K562 (cell line): ENCODE measurements around the gene TCF25. TPM values are rescaled to one million over a fixed set of nuclear protein-coding genes. Genes with fewer than 3 reads are reported as not detected.

ENCODE experiments used
- ASH1L ChIP-seq: fragments of 450-650 bp; IDR thresholded peaks from 2 replicates; pipeline ENCODE4 v1.6.1; 2018; ENCODE audit warnings: borderline replicate concordance, mild to moderate bottlenecking, low read depth; ENCODE audit not compliant: partially characterized antibody
- BCL6 ChIP-seq: fragments of 250-450 bp; sonication (Bioruptor Pico); IDR thresholded peaks from 2 replicates; pipeline ENCODE4 v1.4.0; 2020
- BCOR ChIP-seq: fragments of 450-650 bp; IDR thresholded peaks from 2 replicates; pipeline ENCODE4 v1.6.1; 2016
- CREB1 ChIP-seq, 2 experiments: sonication (generic) in 1 of 2; formaldehyde crosslinking in 1 of 2; IDR thresholded peaks; 2 replicates each; pipeline versions ENCODE4 v1.6.1 to v1.8.0; 2012 to 2022; ENCODE audit warnings: inconsistent platforms in 1 of 2, mild to moderate bottlenecking in 1 of 2, missing genetic modification reagents in 1 of 2, moderate library complexity in 1 of 2
- DIDO1 ChIP-seq: fragments of 450-650 bp; IDR thresholded peaks from 2 replicates; pipeline ENCODE4 v1.6.1; 2016; ENCODE audit warnings: low read depth, missing biosample characterization, missing genetic modification characterization
- E4F1 ChIP-seq: fragments of 250-450 bp; sonication (Bioruptor Pico); IDR thresholded peaks from 2 replicates; pipeline ENCODE4 v1.5.0; 2021; ENCODE audit warnings: mild to moderate bottlenecking, borderline replicate concordance
- ETV5 ChIP-seq: sonication (generic); formaldehyde crosslinking; IDR thresholded peaks from 2 replicates; pipeline ENCODE4 v1.4.0; 2020; ENCODE audit warnings: low read depth, mild to moderate bottlenecking, missing genetic modification reagents
- HDAC2 ChIP-seq: fragments of 450-650 bp; IDR thresholded peaks from 2 replicates; pipeline ENCODE4 v1.6.1; 2016; ENCODE audit warnings: mild to moderate bottlenecking
- HNRNPK ChIP-seq: fragments of 200-400 bp; formaldehyde crosslinking; IDR thresholded peaks from one replicate; pipeline ENCODE4 v1.6.1; 2018; ENCODE audit warnings: mild to moderate bottlenecking, low read depth, low read length; ENCODE audit not compliant: poor library complexity, severe bottlenecking
- NELFE ChIP-seq: IDR thresholded peaks from 2 replicates; pipeline ENCODE4 v1.6.1; 2011; ENCODE audit warnings: mild to moderate bottlenecking; ENCODE audit not compliant: insufficient read depth, insufficient read length
- NEUROD1 ChIP-seq: fragments of 150-350 bp; IDR thresholded peaks from 2 replicates; pipeline ENCODE4 v1.6.1; 2014; ENCODE audit warnings: borderline replicate concordance, low read length, low read depth; ENCODE audit not compliant: partially characterized antibody
- TSHZ1 ChIP-seq: fragments of 250-450 bp; sonication (Bioruptor Pico); IDR thresholded peaks from 2 replicates; pipeline ENCODE4 v1.4.0; 2020; ENCODE audit warnings: mild to moderate bottlenecking, moderate library complexity
- ZNF263 ChIP-seq: sonication (generic); formaldehyde crosslinking; IDR thresholded peaks from 2 replicates; pipeline ENCODE4 v1.8.0; 2022; ENCODE audit warnings: mild to moderate bottlenecking, missing genetic modification reagents, borderline replicate concordance
- ZNF280A ChIP-seq: fragments of 450-650 bp; IDR thresholded peaks from 2 replicates; pipeline ENCODE4 v1.6.1; 2018; ENCODE audit warnings: mild to moderate bottlenecking, low read depth; ENCODE audit not compliant: partially characterized antibody
- ZNF408 ChIP-seq: fragments of 250-450 bp; sonication (Bioruptor Pico); IDR thresholded peaks from 2 replicates; pipeline ENCODE4 v1.4.0; 2020; ENCODE audit warnings: low read depth, mild to moderate bottlenecking, moderate library complexity
- ZNF512 ChIP-seq: IDR thresholded peaks from 2 replicates; pipeline ENCODE4 v1.6.1; 2016; ENCODE audit warnings: missing genetic modification characterization, missing compliant biosample characterization
- ZNF586 ChIP-seq: fragments of 450-650 bp; formaldehyde crosslinking; conservative IDR thresholded peaks from 2 replicates; pipeline ENCODE4 v1.4.0; 2020; ENCODE audit warnings: mild to moderate bottlenecking, moderate library complexity
- ZNF668 ChIP-seq: fragments of 250-450 bp; sonication (Bioruptor Pico); IDR thresholded peaks from 2 replicates; pipeline ENCODE4 v1.8.0; 2022; ENCODE audit warnings: mild to moderate bottlenecking, inconsistent platforms
- ZNF764 ChIP-seq: fragments of 250-450 bp; sonication (Bioruptor Pico); IDR thresholded peaks from 2 replicates; pipeline ENCODE4 v1.4.0; 2020; ENCODE audit warnings: low read depth, mild to moderate bottlenecking, moderate library complexity
- polyA plus RNA-seq, 8 experiments: library from polyadenylated mRNA; depleted of rRNA in 4 of 8; stranded (reverse) in 5 of 8; unstranded in 3 of 8; fragments of >200 nt; fragmentation: Nextera tagmentation in 2 of 8; fragmentation: Illumina TruSeq in 1 of 8; extraction: Ambion mirVana in 2 of 8; extraction: Trizol in 1 of 8; gene quantifications; 2 replicates each; pipeline versions ENCODE4 v1.2.1 to v1.2.3, GENCODE V29; 2011 to 2014; ENCODE audit warnings: inconsistent platforms in 1 of 8, missing spikeins in 1 of 8
- total RNA-seq, 7 experiments: library from RNA; depleted of rRNA in 6 of 7; stranded (reverse); fragments of >200 nt in 6 of 7; fragmentation: Illumina TruSeq in 2 of 7; extraction: Trizol in 2 of 7; gene quantifications; 2 replicates each; pipeline versions ENCODE4 v1.2.1 to v1.2.3, GENCODE V29; 2011 to 2021; ENCODE audit warnings: low replicate concordance in 1 of 7

Gene TCF25
- total and polyA plus RNA-seq, 9 of the 15 experiments (the other 6 are each of a cell fraction or from before 2014, with no cell fraction given) = 9.0 to 154 (median 83.8) TPM

- TF ChIP-seq TSHZ1 (CRISPR knock-in tag) (no peak), ASH1L (no peak), CREB1 (IDR thresholded peaks at IDR 0.05) (peak; percentile 53; the same call in 1 of the 2 replicates), CREB1 (CRISPR knock-in tag; IDR thresholded peaks at IDR 0.05) (no peak; the same call in none of the 2 replicates), ETV5 (CRISPR knock-in tag) (no peak), ZNF263 (no peak), NELFE (no peak), BCL6 (no peak), HNRNPK (no peak), ZNF668 (no peak), ZNF512 (tag) (no peak), E4F1 (CRISPR knock-in tag) (no peak), ZNF764 (CRISPR knock-in tag) (no peak), HDAC2 (no peak), BCOR (no peak), NEUROD1 (no peak), ZNF280A (no peak), ZNF586 (CRISPR knock-in tag) (no peak), DIDO1 (tag) (no peak), ZNF408 (no peak)
Observed at GRCh38 chr16:89828199-89828869, 45.1 kb upstream of the TCF25 start, which contains the start of gene SPIRE2 (continued).
